ENCODE measurements around the gene TBC1D21. TPM values are rescaled to one million over a fixed set of nuclear protein-coding genes. Genes with fewer than 3 reads are reported as not detected.

Gene TBC1D21
- total and polyA plus RNA-seq, 2 of the 4 experiments (the other 2 are of a cell fraction), result not detected

DNA sequence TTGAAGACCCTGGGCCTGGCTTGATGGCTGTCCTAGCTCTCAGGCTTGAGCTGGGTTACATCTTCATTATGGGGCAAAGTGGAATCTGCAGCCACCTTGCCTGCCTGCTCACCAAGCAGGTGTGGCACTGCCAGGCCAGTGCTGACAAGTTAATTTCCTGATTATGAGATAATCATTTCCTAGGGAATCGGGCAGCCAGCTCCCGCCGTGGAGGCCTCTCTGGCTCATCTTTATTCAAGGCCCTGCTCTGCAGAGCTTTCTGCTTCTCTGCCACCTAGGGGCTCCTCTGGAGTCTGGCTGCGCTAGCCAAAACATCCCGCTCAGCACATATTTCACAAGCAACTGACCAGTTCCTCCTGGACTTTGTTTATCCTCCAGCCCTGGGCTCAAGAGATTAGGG lies 62.8 kb downstream of the TBC1D21 start:
- H3K4me1 ChIP-seq (ENCODE audit: control insufficient read depth, insufficient read depth, low read length), result peaks cover 56% of the 10 kb centered on the region
- ATAC-seq (ENCODE audit: low read depth), result peak; percentile 63
- no peak overlapping the region for H2BK20ac ChIP-seq (ENCODE audit: low read depth, low read length)
- H3K23ac ChIP-seq (ENCODE audit: low read depth, low read length), result peak overlapping the region; percentile 78
- 8% methylated on average over 2 of the region's 5 CpGs; no CpG with 5 or more reads in 1 of the 2 experiments for WGBS, 2 experiments (ENCODE audit: extremely low coverage in 2 of 2, insufficient read length in 1 of 2)
- in situ Hi-C loops (cut with MboI; ENCODE audit: low sequenced_read_pairs), result no loop called here
- DNase-seq, result peak; percentile 83
- peaks cover 51% of the 10 kb centered on the region for H4K20me1 ChIP-seq (ENCODE audit: insufficient read depth, low read length)
- H2BK15ac ChIP-seq (ENCODE audit: low read depth, low read length), result no peak overlapping the region
- H3K79me1 ChIP-seq (ENCODE audit: low read depth in 1 of 2, low read length in 2 of 2), result peaks cover 65 to 100% of the 10 kb centered on the region in 2 experiments
- H3K27me3 ChIP-seq (ENCODE audit: control insufficient read depth, insufficient read depth, low read length), result no peaks in the 10 kb centered on the region
- dilution Hi-C loops (cut with HindIII; ENCODE audit: low sequenced_read_pairs, unreplicated experiment), result no loop called here
- POLR2A ChIA-PET (ENCODE audit: unreplicated experiment), result no interaction called here
- no peaks in the 10 kb centered on the region for H3K9me3 ChIP-seq (ENCODE audit: control insufficient read depth, insufficient read depth, low read length)
- BruUV-seq (replicated peaks), result no TSS peak
- peak overlapping the region; percentile 59; the same call in 1 of the 2 replicates for H2AK5ac ChIP-seq (ENCODE audit: low read depth, low read length)
- H2BK5ac ChIP-seq (ENCODE audit: low read depth, low read length, poor library complexity, severe bottlenecking), result peak overlapping the region; percentile 70
- H3K14ac ChIP-seq (replicated peaks; ENCODE audit: low read depth, low read length), result peak overlapping the region; percentile 60; the same call in 1 of the 2 replicates
- no peak overlapping the region; the same call in 1 of the 2 replicates for H3K56ac ChIP-seq (ENCODE audit: extremely low read depth, insufficient read depth, low read length)
- no peak overlapping the region for H3K4me3 ChIP-seq (ENCODE audit: insufficient read depth, low read depth, low read length)
- H3K9me1 ChIP-seq (ENCODE audit: insufficient read depth, low read length), result peaks cover 45% of the 10 kb centered on the region
- peak overlapping the region; percentile 31 for H3K9ac ChIP-seq (ENCODE audit: low read depth, low read length)
- intact Hi-C loops (cut with micrococcal nuclease), result loop anchor here (2.0 kb wide), 1 partner anchor 61 kb away; no protein-coding TSS in a partner anchor
- peak overlapping the region; percentile 28; the same call in 1 of the 2 replicates for H3K4me2 ChIP-seq (ENCODE audit: low read depth, low read length)
- H4K91ac ChIP-seq (ENCODE audit: insufficient read depth, low read depth, low read length), result peak overlapping the region; percentile 64; the same call in 1 of the 2 replicates
- 0 out of 2 replicates have a peak overlapping the region, but pooled peaks have one; percentile 20 for H4K5ac ChIP-seq (ENCODE audit: low read depth, low read length)
- H2AFZ ChIP-seq (replicated peaks; ENCODE audit: low read length, poor library complexity), result peak overlapping the region; percentile 34
- CTCF ChIA-PET, result interaction anchor here (0.8 to 1.6 kb wide), 8 partner anchors 8 to 62 kb away, joined by 3 to 6 read pairs (median 3); no protein-coding TSS in a partner anchor
- H3K27ac ChIP-seq (ENCODE audit: insufficient read depth, low read length), result peak overlapping the region; percentile 72
- peak overlapping the region; percentile 68; the same call in 1 of the 2 replicates for H3K4ac ChIP-seq (ENCODE audit: low read depth, low read length)
- H2BK120ac ChIP-seq (ENCODE audit: low read depth, low read length), result peak overlapping the region; percentile 47; the same call in 1 of the 2 replicates
- peak overlapping the region in 1 of 2 experiments; percentile 78; a peak in 2 of 4 replicates for H4K8ac ChIP-seq (ENCODE audit: low read depth in 2 of 2, low read length in 2 of 2)
- H2AK9ac ChIP-seq (replicated peaks; ENCODE audit: low read depth, low read length, poor library complexity), result no peak overlapping the region
- no peak overlapping the region for H3K18ac ChIP-seq (ENCODE audit: low read depth, low read length)
- H3K36me3 ChIP-seq (ENCODE audit: control insufficient read depth, insufficient read depth, low read length), result peaks cover 13% of the 10 kb centered on the region
- no peak for TF ChIP-seq RFX5 (IDR thresholded peaks at IDR 0.05; ENCODE audit: low read depth, low read length)
- peak; percentile 20; the same call in 1 of the 2 replicates for TF ChIP-seq SMC3 (IDR thresholded peaks at IDR 0.05; ENCODE audit: low read depth, low read length)
- peak; percentile 43; the same call in 1 of the 2 replicates for TF ChIP-seq CEBPB (IDR thresholded peaks at IDR 0.05; ENCODE audit: low read depth, low read length)
- TF ChIP-seq, protein P1, sequence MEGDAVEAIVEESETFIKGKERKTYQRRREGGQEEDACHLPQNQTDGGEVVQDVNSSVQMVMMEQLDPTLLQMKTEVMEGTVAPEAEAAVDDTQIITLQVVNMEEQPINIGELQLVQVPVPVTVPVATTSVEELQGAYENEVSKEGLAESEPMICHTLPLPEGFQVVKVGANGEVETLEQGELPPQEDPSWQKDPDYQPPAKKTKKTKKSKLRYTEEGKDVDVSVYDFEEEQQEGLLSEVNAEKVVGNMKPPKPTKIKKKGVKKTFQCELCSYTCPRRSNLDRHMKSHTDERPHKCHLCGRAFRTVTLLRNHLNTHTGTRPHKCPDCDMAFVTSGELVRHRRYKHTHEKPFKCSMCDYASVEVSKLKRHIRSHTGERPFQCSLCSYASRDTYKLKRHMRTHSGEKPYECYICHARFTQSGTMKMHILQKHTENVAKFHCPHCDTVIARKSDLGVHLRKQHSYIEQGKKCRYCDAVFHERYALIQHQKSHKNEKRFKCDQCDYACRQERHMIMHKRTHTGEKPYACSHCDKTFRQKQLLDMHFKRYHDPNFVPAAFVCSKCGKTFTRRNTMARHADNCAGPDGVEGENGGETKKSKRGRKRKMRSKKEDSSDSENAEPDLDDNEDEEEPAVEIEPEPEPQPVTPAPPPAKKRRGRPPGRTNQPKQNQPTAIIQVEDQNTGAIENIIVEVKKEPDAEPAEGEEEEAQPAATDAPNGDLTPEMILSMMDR (conservative IDR thresholded peaks at IDR 0.05; ENCODE audit: low read depth, low read length), result peak; percentile 60
- no peak for TF ChIP-seq NFE2L2 (IDR thresholded peaks at IDR 0.05; ENCODE audit: low read depth, low read length)
- no peak for TF ChIP-seq RCOR1 (IDR thresholded peaks at IDR 0.05; ENCODE audit: insufficient replicate concordance, low read length)
- TF ChIP-seq, protein P2, sequence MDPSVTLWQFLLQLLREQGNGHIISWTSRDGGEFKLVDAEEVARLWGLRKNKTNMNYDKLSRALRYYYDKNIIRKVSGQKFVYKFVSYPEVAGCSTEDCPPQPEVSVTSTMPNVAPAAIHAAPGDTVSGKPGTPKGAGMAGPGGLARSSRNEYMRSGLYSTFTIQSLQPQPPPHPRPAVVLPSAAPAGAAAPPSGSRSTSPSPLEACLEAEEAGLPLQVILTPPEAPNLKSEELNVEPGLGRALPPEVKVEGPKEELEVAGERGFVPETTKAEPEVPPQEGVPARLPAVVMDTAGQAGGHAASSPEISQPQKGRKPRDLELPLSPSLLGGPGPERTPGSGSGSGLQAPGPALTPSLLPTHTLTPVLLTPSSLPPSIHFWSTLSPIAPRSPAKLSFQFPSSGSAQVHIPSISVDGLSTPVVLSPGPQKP (IDR thresholded peaks at IDR 0.05; ENCODE audit: borderline replicate concordance, low read depth, low read length), result no peak
- no peak for TF ChIP-seq CHD1 (IDR thresholded peaks at IDR 0.05; ENCODE audit: low read depth, low read length)
- TF ChIP-seq RAD21 (IDR thresholded peaks at IDR 0.05; ENCODE audit: low read length), result peak; percentile 40
- no peak for TF ChIP-seq MXI1 (IDR thresholded peaks at IDR 0.05; ENCODE audit: borderline replicate concordance, low read depth, low read length)
- TF ChIP-seq MAFK (IDR thresholded peaks at IDR 0.05; ENCODE audit: low read depth, low read length), result peak; percentile 76
- no peak for TF ChIP-seq BHLHE40 (IDR thresholded peaks at IDR 0.05; ENCODE audit: low read depth, low read length)
- TF ChIP-seq FOS (IDR thresholded peaks at IDR 0.05; ENCODE audit: low read depth, low read length), result no peak
- no peak for TF ChIP-seq MAZ (IDR thresholded peaks at IDR 0.05; ENCODE audit: borderline replicate concordance, low read depth, low read length)
- TF ChIP-seq, protein P3, sequence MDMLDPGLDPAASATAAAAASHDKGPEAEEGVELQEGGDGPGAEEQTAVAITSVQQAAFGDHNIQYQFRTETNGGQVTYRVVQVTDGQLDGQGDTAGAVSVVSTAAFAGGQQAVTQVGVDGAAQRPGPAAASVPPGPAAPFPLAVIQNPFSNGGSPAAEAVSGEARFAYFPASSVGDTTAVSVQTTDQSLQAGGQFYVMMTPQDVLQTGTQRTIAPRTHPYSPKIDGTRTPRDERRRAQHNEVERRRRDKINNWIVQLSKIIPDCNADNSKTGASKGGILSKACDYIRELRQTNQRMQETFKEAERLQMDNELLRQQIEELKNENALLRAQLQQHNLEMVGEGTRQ (IDR thresholded peaks at IDR 0.05; ENCODE audit: low read depth, low read length), result no peak

Data from IMR-90 (cell line).